Subcutaneous abdominal adipose tissue (tissue), 5 donors: Measurements from ENCODE around the gene TSEN54.

Experiments
- H3K27ac ChIP-seq: one replicate; pipeline ENCODE4 v1.7.0; 2013; ENCODE audit warnings: low read depth, mild to moderate bottlenecking, inconsistent platforms, low read length, moderate library complexity
- H3K27me3 ChIP-seq, 5 donors: one replicate each; pipeline ENCODE4 v1.7.0; 2013; ENCODE audit warnings: low read length in 5 of 5, inconsistent platforms in 1 of 5; ENCODE audit not compliant: control insufficient read depth in 5 of 5, insufficient read depth in 4 of 5
- H3K36me3 ChIP-seq, 5 donors: one replicate each; pipeline ENCODE4 v1.7.0; 2013; ENCODE audit warnings: low read length in 5 of 5; ENCODE audit not compliant: control insufficient read depth in 5 of 5, insufficient read depth in 5 of 5
- H3K4me1 ChIP-seq, 5 donors: one replicate each; pipeline ENCODE4 v1.7.0; 2013; ENCODE audit warnings: low read length in 5 of 5, mild to moderate bottlenecking in 3 of 5, moderate library complexity in 1 of 5; ENCODE audit not compliant: control insufficient read depth in 5 of 5, insufficient read depth in 5 of 5
- H3K4me3 ChIP-seq, 5 donors: one replicate each; pipeline ENCODE4 v1.7.0; 2013; ENCODE audit warnings: low read length in 5 of 5, low read depth in 1 of 5
- H3K9ac ChIP-seq, 5 donors: one replicate each; pipeline ENCODE4 v1.7.0; 2013; ENCODE audit warnings: low read length in 5 of 5, mild to moderate bottlenecking in 4 of 5, moderate library complexity in 3 of 5
- H3K9me3 ChIP-seq, 5 donors: one replicate each; pipeline ENCODE4 v1.7.0; 2013; ENCODE audit warnings: low read length in 5 of 5; ENCODE audit not compliant: control insufficient read depth in 5 of 5
- donor health status: healthy.
- donor health status: healthy.
- donor health status: healthy.
- donor health status: healthy.
- donor health status: healthy.

TSEN54 gene

DNA sequence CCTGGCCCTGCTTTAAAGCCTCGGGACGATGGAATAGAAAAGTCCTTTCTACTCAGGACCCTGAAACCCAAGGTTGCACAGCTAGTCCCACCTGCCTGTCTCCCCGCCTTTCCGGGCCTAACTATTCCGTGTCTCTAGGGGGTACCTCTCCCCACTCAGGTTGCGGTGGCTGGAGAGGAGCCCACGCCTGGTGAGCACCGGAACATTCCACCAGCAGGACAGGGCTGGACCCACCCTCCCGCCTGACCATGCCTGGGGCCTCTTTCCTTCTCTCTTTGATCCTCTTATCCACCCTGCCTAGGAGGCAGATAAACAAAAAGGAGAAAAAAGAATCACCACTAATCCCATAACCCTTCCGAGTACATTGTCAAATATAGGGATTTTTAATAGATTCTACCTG, 20.0 kb downstream of the TSEN54 start:
- H3K4me3 ChIP-seq = no peak overlapping the region
- peaks cover 0 to 2% (median 0%) of the 10 kb centered on the region in 5 donors for H3K36me3 ChIP-seq
- no peak overlapping the region for H3K27ac ChIP-seq
- no peaks in the 10 kb centered on the region for H3K4me1 ChIP-seq
- no peak overlapping the region for H3K9ac ChIP-seq
- H3K9me3 ChIP-seq = no peaks in the 10 kb centered on the region
- H3K27me3 ChIP-seq = no peaks in the 10 kb centered on the region

DNA sequence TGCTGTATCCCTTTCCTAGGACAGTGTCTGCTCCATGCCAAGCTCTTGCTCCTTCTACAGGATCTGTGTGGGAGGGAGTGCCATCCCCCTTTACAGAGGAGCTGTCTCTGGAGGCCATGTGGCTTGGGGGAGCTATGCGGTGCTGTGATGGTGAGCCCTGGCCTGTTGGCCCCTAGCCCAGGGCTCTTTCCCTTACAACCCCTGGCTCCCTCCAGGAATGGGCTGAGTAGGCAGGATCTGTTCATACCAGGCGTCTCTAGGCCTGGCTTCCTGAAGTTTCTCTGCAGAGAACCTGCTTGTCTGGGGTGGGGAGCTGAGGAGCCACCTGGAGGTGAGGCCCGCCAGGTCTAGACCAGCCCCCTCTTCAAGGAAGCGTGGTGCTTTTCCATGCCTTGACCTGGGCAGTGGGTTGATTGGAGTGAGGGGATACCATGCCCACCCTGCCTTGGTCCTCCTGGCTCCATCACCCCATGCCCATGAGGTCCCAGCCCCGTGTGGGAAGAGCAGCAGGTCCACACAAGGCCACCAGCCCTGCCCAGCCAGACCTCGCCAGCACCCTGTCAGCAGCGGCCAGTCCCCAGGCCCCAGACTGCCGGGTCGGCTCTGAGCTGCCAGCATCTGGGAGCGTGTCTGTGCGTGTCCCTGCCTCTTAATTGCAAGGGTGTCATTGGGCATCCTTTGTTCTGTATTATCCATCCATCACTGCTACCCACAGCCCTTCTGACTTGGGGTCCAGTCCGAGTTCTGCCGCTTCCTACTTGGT, 23.8 kb downstream of the TSEN54 start:
- Histone ChIP-seq H3K4me1 (no peaks in the 10 kb centered on the region), H3K36me3 (no peaks in the 10 kb centered on the region), H3K4me3 (no peak overlapping the region), H3K9ac (no peak overlapping the region), H3K27me3 (no peaks in the 10 kb centered on the region), H3K27ac (no peak overlapping the region), H3K9me3 (no peaks in the 10 kb centered on the region)

DNA sequence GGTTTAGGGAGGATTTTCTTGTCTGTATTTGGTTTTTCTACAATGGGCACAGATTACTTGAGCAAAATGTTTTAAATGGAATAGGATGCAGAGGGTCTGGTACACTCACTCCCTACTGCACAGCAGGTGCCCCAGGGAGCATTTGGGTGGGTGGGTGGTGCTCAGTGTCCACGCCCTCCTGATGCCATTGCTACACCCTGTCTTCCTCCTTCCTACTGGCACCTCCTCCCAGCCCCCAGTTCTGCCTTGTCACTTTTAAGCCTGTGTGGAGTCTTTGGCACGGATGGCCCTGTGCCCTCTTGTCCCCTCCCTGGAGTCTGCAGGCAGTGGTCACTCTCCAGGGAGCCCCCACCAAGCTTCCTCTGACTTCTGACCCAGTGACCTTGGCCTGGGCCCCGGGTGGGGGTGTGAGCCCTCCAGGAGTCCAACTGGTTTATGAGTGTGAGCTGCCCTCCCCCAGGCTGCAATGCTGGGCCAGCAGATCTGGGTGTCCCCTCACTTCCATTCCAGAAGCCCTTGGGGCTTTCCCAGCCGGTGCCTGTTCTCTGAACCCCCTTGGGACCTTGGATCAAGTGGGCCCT, 24.7 kb downstream of the TSEN54 start:
- Histone ChIP-seq H3K4me1 (no peaks in the 10 kb centered on the region), H3K9me3 (no peaks in the 10 kb centered on the region), H3K4me3 (no peak overlapping the region), H3K27me3 (no peaks in the 10 kb centered on the region), H3K27ac (no peak overlapping the region), H3K9ac (no peak overlapping the region), H3K36me3 (no peaks in the 10 kb centered on the region)

DNA sequence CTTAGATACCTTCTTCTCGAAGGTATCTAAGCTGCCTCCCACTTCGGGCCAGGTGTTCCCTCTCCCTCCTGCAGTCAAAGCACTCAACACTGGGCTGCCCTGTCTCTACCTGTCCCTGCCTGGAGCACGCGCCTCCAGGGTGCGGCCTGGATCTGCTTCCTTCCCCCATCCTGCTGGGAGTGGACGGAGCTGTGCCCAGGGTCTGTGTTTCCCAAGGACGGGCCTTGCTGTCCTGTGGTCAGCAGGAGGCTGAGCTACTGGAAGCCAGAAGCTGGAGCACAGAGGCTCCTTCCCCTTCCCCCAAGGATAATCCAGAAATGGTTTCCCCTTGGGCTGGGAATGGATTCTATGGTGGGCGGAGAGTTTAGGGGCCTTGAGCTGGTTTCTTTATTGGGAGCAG, 25.9 kb downstream of the TSEN54 start:
- H3K4me1 ChIP-seq = no peaks in the 10 kb centered on the region
- no peak overlapping the region for H3K4me3 ChIP-seq

DNA sequence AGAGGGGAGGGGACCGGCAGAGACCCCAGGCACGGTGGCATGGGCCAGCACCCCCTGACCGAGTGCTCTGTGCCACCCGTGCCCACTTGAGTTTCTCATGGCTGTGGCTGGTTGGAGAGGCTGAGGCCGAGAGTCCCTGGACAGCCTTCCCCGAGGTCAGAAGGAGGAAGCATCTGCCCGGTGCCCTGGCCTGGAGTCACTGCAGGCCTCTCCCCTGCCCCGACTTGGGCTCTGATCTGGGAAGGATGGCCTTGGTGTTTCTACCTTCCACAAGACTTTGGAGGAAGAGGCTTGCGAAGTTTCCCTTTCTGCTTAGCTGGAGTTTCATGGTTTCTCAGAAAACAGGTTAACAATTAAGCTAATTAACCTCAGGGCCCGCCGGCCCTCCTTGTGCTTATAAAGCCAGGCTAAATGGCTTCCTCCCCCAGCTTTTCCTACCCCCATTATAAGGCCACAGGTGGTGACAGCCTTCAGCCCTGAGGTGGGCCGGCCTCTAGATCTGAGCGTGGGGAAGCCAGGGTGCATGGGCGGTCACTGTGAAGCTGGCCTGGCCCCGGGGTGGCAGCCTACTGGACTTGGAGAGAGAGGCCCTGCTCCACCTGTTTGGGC, 26.5 kb downstream of the TSEN54 start:
- Histone ChIP-seq H3K9ac (no peak overlapping the region), H3K27ac (no peak overlapping the region), H3K27me3 (no peaks in the 10 kb centered on the region), H3K4me3 (no peak overlapping the region), H3K4me1 (no peaks in the 10 kb centered on the region), H3K9me3 (no peaks in the 10 kb centered on the region), H3K36me3 (no peaks in the 10 kb centered on the region)

More for the DNA sequence above, 25.9 kb downstream of the TSEN54 start:
- no peaks in the 10 kb centered on the region for H3K9me3 ChIP-seq
- no peak overlapping the region for H3K9ac ChIP-seq
- H3K27ac ChIP-seq = no peak overlapping the region
- H3K36me3 ChIP-seq = no peaks in the 10 kb centered on the region
- no peaks in the 10 kb centered on the region for H3K27me3 ChIP-seq

DNA sequence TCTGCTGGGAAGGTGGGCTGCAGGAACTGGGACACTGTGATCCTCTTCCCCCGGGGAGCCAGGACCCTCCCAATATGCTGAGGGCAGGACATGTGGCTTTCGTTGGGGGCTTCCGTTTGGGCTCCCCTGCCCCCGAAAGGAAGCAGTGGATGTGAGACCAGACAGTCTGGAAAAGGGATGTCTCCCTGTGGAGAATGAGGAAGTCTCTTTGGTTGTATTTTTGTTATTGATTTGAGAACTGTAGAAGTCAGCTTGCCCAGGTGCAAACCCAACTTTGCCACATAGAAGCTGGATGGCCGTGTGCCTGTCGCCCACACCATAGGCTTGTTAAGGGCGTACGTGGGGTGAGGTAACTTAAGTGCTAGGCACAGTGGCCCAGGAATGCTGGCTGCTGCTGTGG, 27.9 kb downstream of the TSEN54 start:
- H3K36me3 ChIP-seq = no peaks in the 10 kb centered on the region
- no peak overlapping the region for H3K9ac ChIP-seq
- H3K9me3 ChIP-seq = no peaks in the 10 kb centered on the region
- H3K4me1 ChIP-seq = no peaks in the 10 kb centered on the region
- no peaks in the 10 kb centered on the region for H3K27me3 ChIP-seq
- no peak overlapping the region for H3K4me3 ChIP-seq
- no peak overlapping the region for H3K27ac ChIP-seq

DNA sequence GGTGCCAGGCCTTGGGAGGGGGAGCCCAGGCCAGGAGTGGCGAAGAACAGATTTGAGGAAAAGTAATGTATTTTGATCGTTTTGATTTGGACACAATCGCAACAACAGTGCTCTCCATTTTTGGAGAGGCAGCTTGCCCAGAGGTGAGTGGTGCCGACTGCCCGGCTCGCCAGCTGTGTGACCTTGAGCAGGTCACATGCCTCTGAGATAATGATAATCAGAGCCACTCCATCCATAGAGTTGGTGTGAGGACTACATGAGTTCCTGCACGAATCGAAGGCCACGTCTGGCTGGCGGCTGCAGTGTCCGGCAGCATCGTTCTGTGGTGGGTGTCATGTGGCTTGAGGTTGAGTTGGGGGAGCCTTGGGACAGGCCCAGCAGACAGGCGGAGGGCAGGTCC, 29.9 kb downstream of the TSEN54 start:
- Histone ChIP-seq H3K9me3 (no peaks in the 10 kb centered on the region), H3K4me3 (no peak overlapping the region), H3K27me3 (peaks cover 0 to 3% (median 0%) of the 10 kb centered on the region in 5 donors), H3K36me3 (no peaks in the 10 kb centered on the region), H3K4me1 (no peaks in the 10 kb centered on the region), H3K27ac (no peak overlapping the region), H3K9ac (no peak overlapping the region)

DNA sequence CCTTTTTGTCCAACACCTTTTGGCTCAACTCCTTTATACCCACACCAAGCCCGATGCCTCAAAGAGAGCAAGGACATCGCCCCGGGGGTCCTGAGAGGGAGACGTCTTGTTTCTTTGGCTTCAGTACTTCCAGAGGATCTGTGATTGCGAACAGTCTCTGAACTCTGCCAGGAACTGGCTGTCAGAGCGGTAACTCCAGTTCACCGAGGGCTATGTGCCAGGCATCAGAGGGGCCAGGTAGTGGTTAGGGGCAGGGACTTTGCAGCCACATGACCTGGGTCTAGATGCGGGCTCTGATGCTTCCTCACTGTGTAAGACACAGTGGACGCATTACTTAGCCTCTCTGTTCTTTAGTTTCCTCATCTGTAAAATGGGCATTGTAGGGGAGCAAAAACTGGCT, 30.8 kb downstream of the TSEN54 start:
- no peaks in the 10 kb centered on the region for H3K4me1 ChIP-seq

DNA sequence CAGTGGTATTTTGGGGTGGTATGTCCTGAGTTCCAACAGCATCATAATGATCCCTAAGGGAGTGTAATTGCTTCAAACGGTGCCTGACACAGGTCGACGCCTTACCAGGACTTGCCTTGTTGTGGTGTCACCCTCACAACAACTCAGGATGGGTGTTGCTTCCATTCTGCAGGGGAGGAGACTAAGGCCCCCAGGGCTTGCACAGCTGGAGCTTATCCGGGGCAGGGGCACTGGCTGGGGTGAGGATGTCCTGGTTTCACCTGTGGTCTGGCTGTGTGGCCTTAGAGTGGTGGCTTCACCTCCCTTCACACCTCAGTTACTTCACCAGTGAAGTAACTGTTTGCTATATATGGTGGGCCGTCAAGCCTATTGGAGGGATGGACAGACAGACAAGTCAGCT, 32.5 kb downstream of the TSEN54 start:
- Histone ChIP-seq H3K9ac (no peak overlapping the region), H3K36me3 (no peaks in the 10 kb centered on the region), H3K27ac (no peak overlapping the region), H3K9me3 (no peaks in the 10 kb centered on the region), H3K4me1 (peaks cover 0 to 6% (median 0%) of the 10 kb centered on the region in 5 donors), H3K4me3 (no peak overlapping the region), H3K27me3 (peaks cover 0 to 3% (median 0%) of the 10 kb centered on the region in 5 donors)

More for the DNA sequence above, 30.8 kb downstream of the TSEN54 start:
- H3K27me3 ChIP-seq = peaks cover 0 to 3% (median 0%) of the 10 kb centered on the region in 5 donors
- no peak overlapping the region for H3K9ac ChIP-seq
- no peak overlapping the region for H3K27ac ChIP-seq
- H3K9me3 ChIP-seq = no peaks in the 10 kb centered on the region
- H3K4me3 ChIP-seq = no peak overlapping the region
- no peaks in the 10 kb centered on the region for H3K36me3 ChIP-seq
